Activated naive CD4-positive, alpha-beta T cell treated with anti-CD3 and anti-CD28 coated beads, Interleukin-2, amount 50 U/mL, for 16 hours (primary cell): ENCODE measurements around the gene GNG13.
"Not testable (repeated sequence)": the region's sequence is repeated elsewhere in the genome, so short reads cannot be mapped to it uniquely, and the experiment has no call there.

Experiments
- DNase-seq: peaks from one replicate; pipeline ENCODE4 v3.0.0-alpha.2; 2020

The GNG13 gene, protein sequence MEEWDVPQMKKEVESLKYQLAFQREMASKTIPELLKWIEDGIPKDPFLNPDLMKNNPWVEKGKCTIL

DNA sequence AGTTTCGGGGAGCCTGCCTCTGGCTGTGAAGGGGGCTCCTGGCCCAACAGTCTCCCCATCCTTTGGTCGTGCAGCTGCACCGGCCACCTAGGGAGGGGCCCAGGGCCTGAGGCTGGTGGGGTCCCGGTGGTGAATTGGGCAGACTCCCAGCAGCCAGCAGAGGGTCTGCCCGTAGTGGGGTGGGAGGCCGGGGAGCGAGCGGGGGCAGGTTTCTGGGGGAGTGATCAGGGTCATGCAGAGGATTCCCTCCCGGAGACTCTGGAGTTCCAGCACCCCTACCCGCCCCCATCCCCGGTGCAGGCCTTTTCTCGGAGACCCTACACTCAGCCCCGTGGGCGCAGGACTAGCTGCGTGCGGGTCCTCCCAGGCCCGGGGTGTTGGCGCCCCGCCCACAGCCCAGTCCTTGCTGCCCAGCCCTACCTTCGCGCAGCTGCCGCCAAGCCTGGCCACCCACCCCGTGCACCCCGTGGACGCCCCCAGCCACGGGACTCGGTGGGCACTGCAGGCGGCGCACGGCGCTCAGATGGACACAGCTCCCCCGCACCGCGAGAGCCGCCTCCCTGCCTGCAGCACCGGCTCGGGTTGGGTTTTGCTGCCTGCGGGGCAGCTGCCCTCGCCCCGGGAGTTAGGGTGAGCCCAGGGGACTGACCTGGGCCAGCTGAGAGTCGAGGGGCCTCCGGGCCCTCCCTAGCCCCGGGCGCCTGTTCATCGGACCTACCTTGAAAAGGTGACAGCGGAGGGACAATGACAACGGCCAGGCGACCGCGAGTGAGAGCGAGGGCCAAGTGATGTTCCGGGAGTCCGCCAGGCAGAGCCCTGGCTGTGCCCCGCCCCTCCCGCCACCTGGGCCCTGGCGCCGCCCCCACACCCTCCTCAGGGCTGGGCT, at the start of gene GNG13:
Gene GNG13, minus strand, starts transcription at position 787 of the 886 bp plus-strand sequence. CDS start 1,657 bp downstream, outside the sequence.
- DNase-seq: no peak

DNA sequence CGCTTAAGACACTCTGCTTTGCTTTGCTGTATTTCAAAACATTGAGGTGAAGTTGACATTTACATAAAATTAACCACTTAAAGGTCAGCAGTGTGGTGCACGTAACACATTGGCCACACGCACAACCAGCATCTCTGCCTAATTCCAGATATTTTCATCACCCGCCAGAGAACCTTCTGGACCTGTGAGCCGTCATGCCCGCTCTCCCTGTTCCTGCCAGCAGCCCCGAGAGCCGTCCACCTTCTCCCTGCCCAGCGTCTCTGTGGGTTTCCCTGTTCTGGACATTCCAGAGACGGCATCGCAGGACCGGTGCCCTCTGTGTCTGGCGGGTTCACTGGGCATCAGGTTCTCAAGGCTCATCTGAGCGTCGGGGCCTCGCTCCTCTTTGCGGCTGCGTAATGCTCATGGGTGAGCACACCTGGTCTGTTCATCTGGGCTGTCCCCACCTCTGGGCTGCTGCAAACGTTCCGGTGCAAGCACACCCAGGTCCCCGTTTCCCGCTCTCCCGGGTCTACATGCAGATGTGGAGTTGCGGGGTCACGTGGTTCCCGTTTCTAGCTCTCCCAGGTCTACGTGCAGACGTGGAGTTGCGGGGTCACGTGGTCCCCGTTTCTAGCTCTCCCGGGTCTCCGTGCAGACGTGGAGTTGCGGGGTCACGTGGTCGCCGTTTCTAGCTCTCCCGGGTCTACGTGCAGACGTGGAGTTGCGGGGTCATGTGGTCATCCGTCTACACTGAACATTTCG, 48.1 kb upstream of the GNG13 start:
- DNase-seq: no peak

DNA sequence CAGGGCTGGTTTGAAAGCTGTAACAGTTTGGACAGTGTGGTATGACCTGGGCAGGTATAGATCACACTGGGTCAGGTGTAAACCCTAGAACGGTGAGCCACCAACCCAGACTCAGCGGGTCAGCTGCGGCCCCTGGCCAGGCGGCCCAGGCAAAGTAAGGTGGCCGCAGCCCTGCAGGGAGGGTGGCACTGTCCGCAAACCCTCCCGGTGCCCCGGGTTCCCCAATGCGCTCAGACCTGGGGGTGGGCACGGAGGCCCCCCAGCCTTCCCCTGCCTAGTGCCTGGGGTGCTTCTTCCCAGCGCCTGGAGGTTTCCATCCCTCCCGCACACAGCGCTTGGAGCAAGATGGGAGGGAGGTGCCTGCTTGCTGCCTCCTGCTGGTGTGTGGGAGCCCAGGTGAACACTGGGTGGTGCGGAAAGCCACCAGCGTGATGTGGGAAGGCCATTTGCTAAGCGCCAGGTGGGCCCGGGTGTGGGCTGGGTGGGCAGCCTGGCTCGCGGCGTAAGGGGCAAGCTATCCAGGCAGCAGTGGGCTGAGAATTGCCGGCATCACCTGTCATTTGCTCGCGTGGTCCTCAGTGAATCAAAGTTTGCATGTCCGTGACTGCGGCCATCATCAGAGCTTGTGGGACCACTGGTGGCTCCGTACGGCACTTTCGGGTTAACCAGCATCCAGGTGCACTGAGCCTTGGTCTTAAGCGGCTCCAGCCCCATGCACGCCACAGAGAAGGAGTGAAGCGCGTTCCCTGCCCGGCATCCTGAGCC, 47.3 kb upstream of the GNG13 start:
- no peak for DNase-seq

DNA sequence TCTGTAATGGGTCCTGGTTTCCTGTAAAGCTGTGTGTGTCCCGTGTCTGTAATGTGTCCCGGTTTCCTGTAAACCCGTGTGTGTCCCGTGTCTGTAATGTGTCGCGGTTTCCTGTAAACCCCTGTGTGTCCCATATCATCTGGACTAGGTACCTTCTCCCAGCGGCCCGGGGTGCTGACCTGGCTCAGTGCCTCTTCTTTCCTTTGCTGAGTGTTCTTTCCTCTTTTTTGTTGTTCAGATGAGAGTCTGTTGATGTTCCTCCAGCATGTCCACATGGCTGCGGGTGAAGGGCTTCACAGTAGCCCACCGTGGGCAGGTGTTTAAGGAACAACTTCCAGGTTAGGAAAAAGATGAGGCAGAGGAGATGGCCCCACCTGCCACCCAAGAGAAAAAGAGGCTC, 46.6 kb upstream of the GNG13 start:
- no peak for DNase-seq

DNA sequence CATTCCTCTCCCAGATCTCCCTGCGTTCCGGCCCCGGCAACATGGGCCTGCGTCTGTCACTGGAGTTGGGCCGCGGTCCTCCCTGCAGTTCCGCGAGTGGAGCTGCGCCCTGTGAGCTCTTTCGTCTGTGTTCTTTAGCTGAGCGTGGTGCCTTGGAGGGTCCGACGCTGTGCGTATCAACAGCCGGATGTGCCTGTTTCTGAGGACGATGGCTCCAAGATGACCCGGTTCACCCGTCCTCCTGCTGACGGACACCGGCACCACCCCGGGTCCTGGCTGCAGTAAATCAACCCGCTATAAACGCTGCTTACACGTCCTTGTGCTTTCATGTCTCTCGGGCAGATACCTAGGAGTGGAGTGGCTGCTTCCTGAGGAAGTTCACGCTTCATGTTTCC, 44.8 kb upstream of the GNG13 start:
- no peak for DNase-seq

DNA sequence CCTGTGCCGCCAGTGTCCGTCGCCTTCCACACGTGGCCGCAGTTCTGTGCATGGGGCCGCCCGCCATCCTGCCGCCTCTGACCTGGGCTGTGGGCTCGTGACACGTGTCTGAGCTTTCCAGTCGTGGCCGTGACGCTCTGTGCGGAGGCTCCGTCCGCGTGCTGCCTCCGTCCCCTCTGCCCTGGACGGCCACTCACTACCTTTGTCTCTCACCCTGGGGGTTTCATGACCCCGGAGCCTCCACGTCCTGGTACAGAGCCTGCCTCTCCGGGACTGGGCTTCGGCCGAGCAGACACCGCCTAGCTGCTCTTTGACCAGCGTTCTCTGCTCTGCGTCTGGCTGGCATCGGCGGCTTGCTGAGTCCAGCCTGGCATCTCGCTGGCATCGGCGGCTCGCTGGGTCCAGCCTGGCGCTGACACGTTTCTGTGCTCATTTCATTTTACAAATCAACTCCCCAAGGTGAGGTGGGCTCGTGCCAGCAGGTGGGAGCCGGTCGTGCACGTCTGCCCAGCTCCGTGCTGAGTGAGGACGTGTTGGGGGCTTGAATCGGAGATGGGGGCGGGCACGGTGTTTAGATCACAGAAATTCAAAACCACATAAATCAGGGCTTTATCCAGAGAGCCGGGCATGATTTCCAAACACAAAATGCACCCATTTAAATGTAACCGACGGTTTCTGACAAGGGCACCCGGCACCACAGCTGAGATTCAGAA, 44.3 kb upstream of the GNG13 start:
- no peak for DNase-seq

DNA sequence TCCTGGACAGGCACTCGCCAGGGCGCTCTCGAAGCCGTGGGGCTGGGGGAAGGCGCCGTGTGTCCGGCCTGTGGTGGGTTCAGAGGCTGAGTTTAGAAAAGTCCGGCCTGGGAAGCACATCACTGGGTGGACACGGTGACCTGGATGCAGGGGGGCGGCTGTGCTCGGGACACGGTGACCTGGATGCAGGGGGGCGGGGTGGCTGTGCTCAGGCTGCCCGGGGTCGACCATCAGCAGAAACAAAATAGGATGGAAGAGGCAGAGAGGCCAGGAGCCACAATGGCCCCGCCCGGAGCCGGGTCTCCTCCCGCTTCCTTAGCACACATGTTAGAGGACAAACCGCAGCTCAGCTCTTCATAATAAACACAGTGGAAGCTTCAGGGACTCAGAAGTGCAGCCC, 43.2 kb upstream of the GNG13 start:
- DNase-seq: no peak

DNA sequence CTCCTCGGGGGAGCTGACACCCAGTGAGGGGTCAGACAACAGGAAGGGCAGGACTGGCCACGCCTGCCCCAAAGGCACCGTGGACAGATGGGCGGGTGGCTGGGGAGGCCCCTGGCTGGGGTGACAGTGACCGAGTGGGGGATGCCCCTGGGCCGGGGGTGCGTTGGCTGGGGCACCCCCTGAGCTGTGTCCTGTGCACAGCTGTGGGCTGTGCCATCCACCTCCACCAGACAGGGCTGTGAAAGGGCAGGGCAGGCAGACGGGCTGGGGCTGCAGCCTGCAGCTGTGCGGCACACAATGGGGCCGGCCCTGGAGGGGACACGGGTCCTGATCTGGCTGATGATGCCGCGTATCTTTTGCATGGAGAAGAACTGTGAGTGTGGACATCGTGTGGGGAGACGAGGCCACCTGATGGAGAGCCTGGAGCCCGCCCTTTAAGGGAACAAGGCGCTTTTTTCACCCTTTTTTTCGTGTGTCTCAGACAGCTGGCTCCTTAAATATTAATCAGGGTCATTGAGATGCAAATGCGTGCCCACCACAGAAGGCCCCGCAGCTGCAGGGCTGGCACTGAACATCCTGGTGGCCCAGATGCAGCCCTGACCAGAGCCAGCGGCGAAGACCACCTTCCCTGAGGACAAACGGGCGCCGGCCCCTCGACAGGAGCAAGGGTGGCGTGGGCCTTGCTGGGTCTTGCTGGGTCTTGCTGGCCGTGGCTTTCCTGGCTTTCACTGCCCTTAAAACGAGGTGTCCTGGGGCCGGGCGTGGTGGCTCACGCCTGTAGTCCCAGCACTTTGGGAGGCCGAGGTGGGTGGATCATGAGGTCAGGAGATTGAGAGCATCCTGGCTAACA, 42.4 kb upstream of the GNG13 start:
- no peak for DNase-seq

DNA sequence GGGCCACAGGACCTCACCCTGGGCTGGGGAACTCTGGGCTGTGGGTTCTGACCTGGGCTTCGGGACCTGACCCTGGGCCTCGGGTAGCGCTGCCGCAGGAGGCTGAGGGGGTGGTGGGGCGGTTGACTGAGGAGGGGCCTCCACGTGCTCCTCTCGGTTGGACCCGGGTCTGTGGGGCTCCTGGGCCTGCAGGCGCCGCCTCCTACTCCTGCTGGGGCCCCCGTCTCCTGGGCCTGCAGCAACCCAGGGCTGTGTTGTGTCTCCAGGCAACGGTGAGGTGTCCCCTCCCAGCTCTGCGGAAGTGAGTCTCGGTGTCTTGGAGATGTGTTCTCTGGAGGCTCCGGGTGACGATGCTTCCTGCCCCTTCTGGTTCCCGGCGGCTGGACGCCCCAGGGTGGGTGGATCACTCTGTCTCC, 41.5 kb upstream of the GNG13 start:
- DNase-seq: no peak

DNA sequence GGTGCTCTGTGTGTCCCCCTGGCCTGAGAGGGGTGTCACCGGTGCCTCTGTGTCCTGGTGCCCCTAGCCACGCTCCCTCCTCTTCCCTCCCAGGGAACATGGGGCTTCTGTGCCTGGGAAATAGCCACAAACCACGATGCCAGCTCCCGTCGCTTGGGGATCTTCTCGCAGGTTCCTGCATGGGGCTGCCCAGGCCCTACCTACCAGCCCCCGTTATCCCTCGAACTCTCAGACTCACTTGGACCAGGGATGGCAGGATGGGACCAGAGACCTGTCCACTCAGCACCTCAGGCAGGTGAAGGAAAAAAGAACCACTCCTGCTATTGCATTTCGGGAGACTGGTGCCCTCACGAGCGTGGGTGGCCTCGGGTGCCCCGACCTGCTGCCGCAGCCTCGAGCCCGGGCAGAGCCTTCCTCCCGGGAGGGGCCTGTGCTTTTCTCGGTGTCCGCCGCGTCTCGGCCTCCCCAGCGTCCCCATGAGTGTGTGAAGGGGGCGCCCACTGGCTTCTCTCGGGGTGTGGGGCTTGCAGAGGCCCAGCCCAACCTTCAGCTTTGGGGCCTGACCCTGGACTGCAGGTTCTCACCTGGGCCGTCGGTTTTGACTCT, 41.0 kb upstream of the GNG13 start:
- no peak for DNase-seq

DNA sequence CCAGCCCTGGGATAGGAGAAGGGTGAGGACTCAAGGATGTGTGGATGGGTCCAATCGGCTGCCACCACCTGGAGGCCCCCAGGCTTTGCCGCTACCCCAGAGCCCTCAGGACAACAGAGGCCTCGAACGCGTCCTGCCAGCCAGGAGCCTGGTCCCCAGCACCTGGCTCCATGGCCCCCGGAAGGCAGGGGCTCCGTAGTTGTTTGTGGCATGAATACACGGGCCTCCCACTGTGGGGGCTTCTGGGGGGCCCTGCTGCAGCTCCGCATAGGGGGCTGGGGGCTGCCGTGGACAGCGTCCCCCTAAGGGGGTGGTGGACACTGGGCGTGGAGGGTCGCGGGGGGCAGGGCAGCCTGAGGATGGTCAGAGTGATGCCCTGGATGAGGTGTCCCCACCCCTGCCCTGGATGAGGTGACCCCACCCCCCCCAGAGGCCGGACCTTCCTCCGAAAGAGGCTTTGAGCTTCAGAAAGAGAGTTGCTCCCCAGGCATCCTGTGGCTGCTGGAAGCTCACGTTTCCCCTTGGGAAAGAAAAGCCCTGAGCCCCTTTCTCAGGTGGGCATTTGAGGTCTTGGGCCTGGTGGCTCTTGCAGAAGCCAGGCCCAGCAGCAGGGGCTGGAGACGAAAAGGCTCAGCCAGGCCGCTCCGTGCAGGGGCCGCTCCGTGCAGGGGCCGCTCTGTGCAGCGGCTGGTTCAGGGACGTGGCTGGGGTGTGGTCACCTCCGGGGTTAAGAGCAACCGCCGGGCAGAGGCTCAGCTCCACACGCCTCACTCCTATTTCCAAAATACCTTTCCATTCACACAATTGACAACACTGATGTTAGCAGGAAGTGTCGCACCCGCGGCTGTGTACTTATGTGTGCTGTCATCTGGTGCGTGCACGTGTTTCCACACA, 40.3 kb upstream of the GNG13 start:
- DNase-seq: no peak

DNA sequence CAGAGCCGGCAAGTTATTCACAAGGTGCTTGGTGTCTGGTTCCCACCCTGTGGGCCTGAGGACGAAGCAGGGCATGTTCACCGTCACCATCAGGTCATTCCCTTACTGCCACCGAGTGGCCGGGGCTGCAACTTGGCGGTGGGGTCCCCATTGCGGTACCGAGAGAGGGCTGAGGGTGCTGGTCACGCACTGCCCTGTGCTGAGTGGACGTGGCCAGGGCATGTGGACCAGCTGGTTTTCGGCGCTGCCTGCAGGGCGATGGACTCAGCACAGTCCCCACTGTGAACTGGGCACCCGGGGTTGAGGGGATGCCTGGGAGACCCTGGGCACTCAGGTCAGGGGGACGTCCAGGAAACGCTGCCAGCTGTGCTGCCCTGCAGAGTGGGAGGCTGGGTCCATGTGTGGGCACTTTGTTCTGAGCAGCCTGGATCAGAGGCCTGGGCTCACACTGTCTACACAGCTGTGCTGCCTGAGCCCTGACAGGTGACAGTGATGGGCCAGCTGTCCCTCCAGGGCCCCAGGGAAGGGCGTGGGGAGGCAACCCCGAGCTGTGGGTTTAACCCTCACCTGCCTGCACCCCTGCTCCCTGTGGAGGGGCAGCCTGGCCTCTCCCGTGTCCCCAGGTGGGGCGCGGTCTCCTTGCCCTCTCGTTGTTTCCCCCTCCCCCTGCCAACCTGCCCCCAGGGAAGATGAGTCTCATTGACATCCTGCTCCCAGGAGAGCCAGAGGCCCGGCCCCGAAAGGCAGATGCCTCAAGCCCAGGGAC, 39.3 kb upstream of the GNG13 start:
- no peak for DNase-seq

DNA sequence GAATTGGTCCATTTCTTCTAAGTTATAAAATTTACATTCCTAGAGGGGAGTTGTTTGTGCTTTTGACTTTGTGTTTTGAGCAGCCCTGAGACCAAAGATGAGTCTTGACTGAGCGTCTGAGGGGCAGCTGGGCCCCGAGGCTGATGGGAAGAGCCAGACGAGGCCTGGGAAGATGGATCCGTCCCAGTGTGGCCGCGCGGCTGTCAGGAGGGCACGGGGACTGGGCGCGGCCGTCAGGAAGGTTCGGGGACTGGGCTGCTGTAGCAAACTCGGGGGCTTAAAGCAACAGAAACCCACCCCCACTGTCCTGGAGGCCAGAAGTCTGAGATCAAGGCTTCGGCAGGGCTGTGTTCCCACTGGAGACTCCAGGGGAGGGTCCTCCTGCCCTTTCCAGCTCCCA, 38.2 kb upstream of the GNG13 start:
- no peak for DNase-seq

DNA sequence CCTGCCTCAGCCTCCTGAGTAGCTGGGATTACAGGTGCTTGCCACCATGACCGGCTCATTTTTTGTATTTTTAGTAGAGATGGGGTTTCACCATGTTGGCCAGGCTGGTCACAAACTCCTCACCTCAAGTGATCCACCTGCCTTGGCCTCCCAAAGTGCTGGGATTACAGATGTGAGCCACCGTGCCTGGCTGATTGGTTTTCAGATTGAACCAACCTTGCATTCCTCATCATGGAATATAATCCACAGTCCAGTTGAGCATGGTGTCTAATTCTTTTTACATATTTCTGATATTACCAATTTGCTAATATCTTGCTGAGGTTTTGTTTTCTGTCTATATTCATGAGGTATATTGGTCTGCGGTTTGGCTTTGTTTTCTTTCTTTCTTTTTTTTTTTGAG, 36.3 kb upstream of the GNG13 start:
- not testable (repeated sequence) for DNase-seq

DNA sequence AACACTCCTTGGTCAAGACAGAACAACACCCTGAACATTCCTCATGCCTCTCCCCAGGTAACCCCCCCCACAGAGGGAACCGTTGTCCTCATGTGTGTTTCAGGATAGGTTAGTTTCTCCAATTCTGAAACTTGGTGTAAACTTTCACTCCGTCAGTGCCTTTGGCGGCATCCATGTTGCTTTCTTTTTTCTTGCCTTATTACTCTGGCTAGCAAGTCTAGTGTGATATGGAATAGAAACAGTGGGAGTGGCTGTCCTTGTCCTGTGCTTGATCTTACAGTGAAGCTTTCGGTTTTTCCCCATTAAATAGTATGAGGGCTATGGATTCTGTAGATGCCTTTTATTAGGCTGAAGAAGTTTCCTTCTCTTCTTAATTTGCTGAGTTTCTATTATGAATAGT, 35.7 kb upstream of the GNG13 start:
- DNase-seq: no peak

DNA sequence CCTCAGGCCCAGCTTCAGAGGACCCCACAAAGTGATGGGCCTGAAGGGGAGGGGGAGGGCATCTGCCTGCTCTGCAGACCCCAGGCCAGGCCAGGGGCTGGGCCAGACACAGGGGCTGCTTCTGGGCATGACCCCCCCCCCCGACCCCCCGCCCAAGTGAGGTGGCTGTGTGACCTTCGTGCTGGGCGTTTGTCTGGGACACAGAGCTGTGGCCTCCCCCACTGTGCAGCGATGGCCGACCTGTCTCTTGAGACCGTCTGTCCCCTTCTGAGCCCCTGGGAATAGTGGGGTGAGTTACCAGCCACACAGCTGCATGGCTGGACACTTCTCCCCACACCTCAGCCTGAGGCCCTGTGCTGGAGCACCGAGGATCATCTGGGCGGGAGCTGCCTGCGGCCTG, 34.8 kb upstream of the GNG13 start:
- DNase-seq: no peak

DNA sequence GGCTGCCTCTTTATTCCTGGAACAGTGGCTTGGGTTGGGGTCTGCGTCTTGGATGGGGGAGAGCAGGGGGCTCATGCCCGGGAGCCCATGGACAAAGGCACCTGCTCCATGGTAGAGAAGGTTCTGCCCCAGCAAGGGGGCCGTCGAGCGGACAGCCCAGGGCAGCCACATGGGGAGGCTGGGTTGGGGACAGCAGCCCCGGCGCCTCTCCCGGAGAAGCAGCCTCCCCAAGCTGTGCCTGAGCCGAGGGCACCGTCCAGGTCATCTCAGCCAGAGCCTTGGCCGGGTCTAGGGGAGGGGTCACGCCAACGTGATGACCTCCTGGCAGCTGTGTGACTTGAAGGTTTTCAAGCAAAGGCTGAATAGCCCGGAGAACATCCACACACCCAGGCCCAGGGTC, 32.9 kb upstream of the GNG13 start:
- no peak for DNase-seq

DNA sequence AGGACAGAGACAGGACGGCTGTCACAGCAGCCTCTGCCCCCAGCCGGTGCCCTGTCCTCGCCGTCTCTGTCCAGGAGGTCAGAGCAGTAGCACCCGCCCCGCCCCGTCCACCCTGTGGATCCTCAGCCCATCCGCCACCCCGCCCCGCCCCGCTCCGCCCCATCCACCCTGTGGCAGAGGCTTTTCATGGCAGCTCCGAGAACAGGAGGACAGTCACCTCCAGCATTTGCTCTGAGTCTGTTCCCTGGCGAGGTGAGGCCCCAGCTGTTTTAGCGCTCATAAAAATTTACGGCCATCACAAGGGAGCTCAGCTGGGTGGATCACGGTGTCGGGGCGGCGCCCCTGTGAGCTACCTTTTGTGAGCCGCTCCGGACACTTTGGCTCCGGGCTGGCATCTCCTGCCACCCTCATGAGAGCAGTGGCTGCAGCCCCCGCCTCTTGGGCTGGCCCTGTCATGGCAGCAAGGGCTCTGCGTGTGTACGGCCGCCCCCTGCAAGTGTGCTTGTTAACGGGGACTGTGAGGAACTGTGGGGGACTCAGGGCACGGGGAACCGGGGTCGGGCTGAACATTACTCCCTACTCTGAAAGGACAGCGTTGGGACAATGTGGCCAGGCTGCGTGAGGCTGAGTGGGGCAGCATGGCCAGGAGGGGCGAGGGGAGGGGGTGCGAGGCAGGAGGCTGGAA, 32.3 kb upstream of the GNG13 start:
- DNase-seq: no peak
